AG04450 (cell line): ENCODE results near the gene FAM131A. TPM values are rescaled to one million over a fixed set of nuclear protein-coding genes. Genes with fewer than 3 reads are reported as not detected.

ENCODE experiments used
- CTCF ChIA-PET: fragments of 300-600, 350-600 bp; formaldehyde crosslinking; extraction: SDS; loops from one replicate; lab custom pipeline; 2022; ENCODE audit warnings: antibody characterized with exemption, inconsistent platforms; lab: Charles Lee
- POLR2A ChIA-PET: fragments of 350-600 bp; formaldehyde crosslinking; extraction: SDS; loops from one replicate; lab custom pipeline; 2021; ENCODE audit warnings: antibody characterized with exemption, inconsistent platforms; lab: Yijun Ruan, JAX
- DNase-seq: peaks from one replicate; pipeline ENCODE4 v3.0.0-alpha.2; 2011; ENCODE audit warnings: low read depth, low spot score
- H3K27ac ChIP-seq: one replicate; pipeline ENCODE4 v1.5.1; 2012; ENCODE audit warnings: low read depth, low read length, control low read depth
- H3K27me3 ChIP-seq: one replicate; pipeline ENCODE4 v1.6.0; 2012; ENCODE audit warnings: low read length; ENCODE audit not compliant: control insufficient read depth, insufficient read depth
- H3K4me3 ChIP-seq: 2 replicates; pipeline ENCODE4 v1.5.1; 2011; ENCODE audit warnings: mild to moderate bottlenecking, low read depth, low read length, control low read depth
- H3K9me3 ChIP-seq: 2 replicates; pipeline ENCODE4 v1.5.1; 2012; ENCODE audit warnings: low read length; ENCODE audit not compliant: control insufficient read depth, insufficient read depth
- CTCF ChIP-seq: IDR thresholded peaks from 2 replicates; pipeline ENCODE4 v1.5.1; 2011; ENCODE audit warnings: low read depth, low read length, control low read depth, inconsistent platforms
- polyA plus RNA-seq: library from polyadenylated mRNA; depleted of rRNA; stranded (reverse); fragments of >200 nt; gene quantifications from 2 replicates; pipeline ENCODE4 v1.2.3, GENCODE V29; 2011

Gene FAM131A
- polyA plus RNA-seq, 1 experiment = 8.5 TPM

GRCh38 chr3:184334470-184335158 is 2.8 kb upstream of the FAM131A start:
- Histone ChIP-seq H3K27me3 (no peaks in the 10 kb centered on the region), H3K4me3 (no peak overlapping the region), H3K9me3 (no peaks in the 10 kb centered on the region; the same call in 1 of the 2 replicates), H3K27ac (peak overlapping the region; percentile 92)
- no peak for TF ChIP-seq CTCF
- ChIA-PET POLR2A (interaction anchor here (1.0 kb wide), 1 partner anchor 14 kb away, joined by 3 read pairs; no protein-coding TSS in a partner anchor), CTCF (no interaction called here)
- DNase-seq = no peak

- no peaks in the 10 kb centered on the region; the same call in 1 of the 2 replicates for H3K9me3 ChIP-seq
- peak overlapping the region; percentile 92 for H3K27ac ChIP-seq
- ChIA-PET CTCF (no interaction called here), POLR2A (interaction anchor here (0.6 to 0.7 kb wide), 2 partner anchors 15 to 22 kb away, joined by 3 read pairs; no protein-coding TSS in a partner anchor)
- no peaks in the 10 kb centered on the region for H3K27me3 ChIP-seq
- H3K4me3 ChIP-seq = peak overlapping the region; percentile 69
- no peak for DNase-seq
- no peak for TF ChIP-seq CTCF
Observed at GRCh38 chr3:184335291-184335660, 2.1 kb upstream of the FAM131A start.

- H3K9me3 ChIP-seq = no peaks in the 10 kb centered on the region; the same call in 1 of the 2 replicates
- ChIA-PET CTCF (no interaction called here), POLR2A (interaction anchor here (0.6 to 1.2 kb wide), 3 partner anchors 9 to 22 kb away, joined by 3 read pairs; no protein-coding TSS in a partner anchor)
- peak overlapping the region; percentile 69 for H3K4me3 ChIP-seq
- peak overlapping the region; percentile 92 for H3K27ac ChIP-seq
- no peak for TF ChIP-seq CTCF
- H3K27me3 ChIP-seq = no peaks in the 10 kb centered on the region
- no peak for DNase-seq
Observed at GRCh38 chr3:184335661-184336546, 1.5 kb upstream of the FAM131A start.

GRCh38 chr3:184336547-184337398 is 627 bp upstream of the FAM131A start:
- no peak for DNase-seq
- TF ChIP-seq CTCF = no peak
- no peaks in the 10 kb centered on the region for H3K27me3 ChIP-seq
- ChIA-PET POLR2A (interaction anchor here (1.2 to 1.5 kb wide), 4 partner anchors 9 to 21 kb away, joined by 3 to 10 read pairs (median 4); no protein-coding TSS in a partner anchor), CTCF (no interaction called here)
- peak overlapping the region; percentile 92 for H3K27ac ChIP-seq
- no peaks in the 10 kb centered on the region; the same call in 1 of the 2 replicates for H3K9me3 ChIP-seq
- H3K4me3 ChIP-seq = peak overlapping the region; percentile 69
